HG03025 (cell line): ENCODE data around the gene TMEM53.
"Not testable (repeated sequence)": the region's sequence is repeated elsewhere in the genome, so short reads cannot be mapped to it uniquely, and the experiment has no call there.

ENCODE experiments used
- ATAC-seq: cut with Tn5 transposase; IDR thresholded peaks from one replicate; pipeline ENCODE4 v1.9.1; 2021; ENCODE audit warnings: mild to moderate bottlenecking, moderate library complexity; ENCODE audit not compliant: unreplicated experiment, low FRiP score

TMEM53 gene

DNA sequence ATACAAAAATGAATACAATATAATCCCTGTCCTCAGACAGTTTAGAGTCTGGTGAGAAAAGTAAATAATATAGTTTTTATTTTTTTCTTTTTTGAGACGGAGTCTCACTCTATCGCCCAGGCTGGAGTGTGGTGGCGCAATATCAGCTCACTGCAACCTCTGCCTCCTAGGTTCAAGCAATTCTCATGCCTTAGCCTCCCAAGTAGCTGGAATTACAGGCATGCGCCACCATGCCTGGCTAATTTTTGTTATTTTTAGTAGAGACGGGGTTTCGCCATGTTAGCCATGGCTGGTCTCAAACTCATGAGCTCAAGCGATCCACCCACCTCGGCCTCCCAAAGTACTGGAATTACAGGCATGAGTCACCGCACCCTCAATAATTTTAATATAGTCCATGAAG, 25.1 kb upstream of the TMEM53 start:
- ATAC-seq, result not testable (repeated sequence)

DNA sequence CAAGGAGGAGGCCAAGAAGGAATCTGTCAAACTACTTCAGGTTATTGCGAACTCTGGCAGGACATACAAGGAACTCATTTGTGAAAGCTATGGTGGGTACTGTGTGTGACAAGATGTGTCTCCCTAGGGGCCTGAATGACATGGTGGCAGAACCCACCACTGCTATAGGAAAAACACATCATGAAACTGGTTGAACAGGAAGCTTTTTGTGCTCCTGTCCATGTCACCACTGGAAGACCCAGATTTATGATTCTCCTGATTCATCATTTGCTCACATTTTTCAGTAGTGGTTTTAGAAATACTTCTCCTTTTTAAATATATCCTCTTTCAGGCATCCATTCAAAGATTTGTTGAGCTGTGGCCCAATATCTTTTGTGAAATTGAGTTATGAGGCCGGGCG, 23.9 kb upstream of the TMEM53 start:
- ATAC-seq, result no peak

DNA sequence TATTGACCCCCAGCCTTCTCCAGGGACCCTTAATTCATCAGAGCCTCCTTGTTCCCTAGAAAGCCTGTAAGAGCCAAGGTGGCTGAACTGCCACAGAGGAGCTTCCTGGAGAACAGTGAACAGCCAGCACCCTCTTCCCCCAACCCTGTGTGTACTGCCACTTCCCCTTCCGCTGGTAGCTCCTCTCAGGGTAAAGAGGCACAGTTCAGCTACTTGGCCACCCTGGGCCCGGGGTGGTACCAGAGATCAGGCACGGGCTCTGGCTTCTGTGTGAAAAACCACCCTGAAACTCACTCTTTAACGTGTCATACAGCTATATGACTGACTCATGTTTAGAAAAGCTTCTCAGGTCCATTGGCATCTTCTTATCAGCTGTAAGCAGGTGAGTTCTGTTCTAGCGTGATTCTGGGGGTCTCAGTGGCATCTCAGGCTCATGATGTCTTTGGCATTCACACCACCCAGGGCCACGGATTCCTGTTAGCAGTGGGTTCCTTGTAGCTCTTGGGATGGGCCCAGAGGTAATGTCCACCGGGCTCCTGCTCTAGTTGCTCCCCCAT, 22.6 kb upstream of the TMEM53 start:
- ATAC-seq, result no peak

DNA sequence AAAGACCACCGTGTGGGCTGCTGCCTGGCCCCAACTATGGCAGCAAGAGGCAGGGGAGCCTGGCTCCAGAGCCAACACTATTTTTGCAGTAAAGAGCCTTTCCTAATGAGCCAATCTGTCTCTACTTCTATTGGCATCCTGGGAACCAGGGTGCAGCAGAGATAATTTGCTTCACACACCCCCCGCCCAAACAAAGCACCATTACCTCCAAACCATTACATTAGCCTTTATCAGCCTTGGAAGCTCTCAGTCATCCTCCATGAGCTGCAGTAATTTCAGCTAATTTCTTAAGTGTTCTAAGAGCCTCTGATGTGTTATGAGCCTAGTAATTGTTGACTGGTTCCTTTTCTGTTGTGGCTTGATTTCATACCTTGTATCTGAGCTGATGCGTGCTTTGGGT, 21.8 kb upstream of the TMEM53 start:
- no peak for ATAC-seq

DNA sequence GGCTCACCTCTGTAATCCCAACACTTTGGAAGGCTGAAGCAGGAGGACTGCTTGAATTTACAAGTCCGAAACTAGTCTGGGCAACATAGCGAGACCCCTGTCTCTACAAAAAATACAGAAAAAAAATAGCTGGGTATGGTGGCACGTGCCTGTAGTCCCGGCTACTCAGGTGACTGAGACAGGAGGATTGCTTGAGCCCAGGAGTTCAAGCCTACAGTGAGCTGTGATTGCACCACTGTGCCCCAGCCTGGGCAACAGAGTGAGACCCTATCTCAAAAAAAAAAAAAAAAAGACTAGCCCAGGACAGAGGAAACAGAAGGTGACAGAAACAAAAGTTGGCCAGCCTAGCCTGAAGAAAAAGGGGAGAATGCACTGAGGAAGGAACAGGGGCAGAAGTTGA, 21.4 kb upstream of the TMEM53 start:
- ATAC-seq, result no peak

DNA sequence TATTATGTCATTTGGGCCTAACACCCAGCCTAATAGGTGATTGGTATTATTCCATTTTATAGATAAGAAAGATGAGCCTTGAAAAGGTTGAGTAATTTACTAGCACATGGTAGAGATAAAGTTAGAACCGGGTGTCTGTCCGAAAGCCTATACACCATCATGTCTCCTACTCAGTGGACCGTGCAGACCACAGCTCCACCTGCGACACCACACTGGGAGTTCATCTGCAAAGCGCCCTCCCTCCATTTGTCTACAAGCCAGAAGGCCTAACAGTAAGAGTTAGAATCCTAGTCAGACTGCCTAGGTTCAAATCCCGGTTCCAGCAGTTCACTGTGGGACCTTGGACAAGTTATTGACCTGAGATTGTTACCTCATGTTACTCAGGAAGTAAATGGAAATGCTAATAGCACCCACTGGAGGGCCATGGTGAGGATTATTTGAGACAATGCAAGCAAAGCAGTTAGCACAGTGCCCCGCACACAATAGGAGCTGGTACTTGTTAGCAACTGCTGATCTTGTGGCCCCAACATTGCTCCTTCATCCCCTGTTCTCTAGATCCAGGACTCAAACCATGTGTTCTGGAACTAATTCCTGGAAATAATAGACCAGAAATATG, 20.7 kb upstream of the TMEM53 start:
- no peak for ATAC-seq

DNA sequence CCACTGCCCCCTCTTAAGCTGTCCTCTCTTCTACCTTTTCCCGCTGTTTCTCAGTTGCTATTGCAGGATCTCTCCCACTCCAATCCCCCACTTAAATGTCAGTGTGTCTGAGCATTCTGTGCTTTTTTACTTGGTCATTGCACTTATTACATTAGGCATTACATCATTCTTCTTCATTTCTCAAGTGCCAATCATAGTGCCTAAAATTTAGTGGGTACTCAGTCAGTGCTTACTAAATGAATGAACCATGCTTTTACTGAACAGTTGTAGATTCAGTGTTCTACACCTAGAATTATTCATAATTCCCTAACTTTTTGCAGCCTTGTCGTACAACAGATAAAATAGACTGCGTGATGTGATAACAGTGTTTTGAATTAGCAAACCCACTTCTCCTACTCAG, 19.6 kb upstream of the TMEM53 start:
- ATAC-seq, result no peak

DNA sequence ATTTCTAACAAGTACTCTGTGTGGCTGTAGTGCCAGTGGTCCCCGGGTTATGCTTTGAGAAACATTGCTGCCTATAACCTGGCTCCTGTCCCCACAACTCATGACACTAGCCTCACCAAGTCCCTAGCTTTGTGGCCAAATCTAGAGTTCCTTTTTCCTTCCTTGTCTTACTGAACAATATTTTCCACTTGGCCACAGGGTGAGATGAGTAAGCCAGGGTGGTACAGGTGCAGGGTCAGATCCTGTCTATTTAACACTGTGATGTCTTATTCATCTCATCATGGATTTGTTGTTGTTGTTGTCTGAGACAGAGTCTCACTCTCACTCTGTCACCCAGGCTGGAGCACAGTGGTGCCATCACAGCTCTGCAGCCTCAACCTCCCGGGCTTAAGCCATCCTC, 18.9 kb upstream of the TMEM53 start:
- ATAC-seq, result no peak

DNA sequence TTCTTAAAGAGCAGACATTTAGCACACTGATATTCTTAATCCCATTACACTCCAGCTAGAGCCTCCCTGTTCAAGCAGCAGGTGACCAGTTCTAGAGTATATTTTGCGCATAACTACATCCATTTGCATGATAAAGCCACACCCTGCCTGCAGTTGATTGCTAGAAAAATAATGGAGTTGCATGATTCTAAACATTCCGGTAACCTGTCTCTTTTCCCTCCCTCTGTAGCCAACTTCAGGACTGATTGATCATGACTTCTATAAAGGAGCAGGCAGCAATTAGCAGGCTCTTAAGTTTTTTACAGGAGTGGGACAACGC, 15.1 kb upstream of the TMEM53 start:
- no peak for ATAC-seq

DNA sequence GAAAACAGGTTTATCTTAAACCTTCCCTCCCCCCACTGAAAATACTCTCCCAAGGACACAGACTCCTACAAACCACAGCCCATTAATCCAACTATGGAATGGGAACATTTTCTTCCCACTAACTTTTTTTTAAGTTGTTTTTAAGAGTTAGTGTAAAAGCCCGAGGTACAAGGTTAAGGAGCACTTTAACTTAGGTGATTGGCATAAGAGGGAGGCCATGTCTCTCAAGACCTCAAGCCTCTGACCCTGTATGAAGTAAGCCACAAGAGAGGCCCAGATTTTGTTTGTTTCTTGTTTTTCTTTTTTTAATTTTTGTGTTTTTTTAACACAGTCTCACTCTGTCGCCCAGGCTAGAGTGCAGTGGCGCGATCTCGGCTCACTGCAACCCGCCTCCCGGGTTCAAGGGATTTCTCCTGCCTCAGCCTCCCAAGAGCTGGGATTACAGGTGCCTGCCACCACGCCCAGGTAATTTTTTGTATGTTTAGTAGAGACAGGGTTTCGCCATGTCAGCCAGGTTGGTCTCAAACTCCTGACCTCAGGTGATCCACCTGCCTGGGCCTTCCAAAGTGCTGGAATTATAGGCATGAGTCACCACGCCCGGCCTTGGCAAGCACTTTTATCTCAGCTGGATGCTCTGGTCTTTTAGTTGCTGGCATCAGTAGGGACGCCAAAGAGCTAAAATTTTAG, 14.6 kb upstream of the TMEM53 start:
- no peak for ATAC-seq

DNA sequence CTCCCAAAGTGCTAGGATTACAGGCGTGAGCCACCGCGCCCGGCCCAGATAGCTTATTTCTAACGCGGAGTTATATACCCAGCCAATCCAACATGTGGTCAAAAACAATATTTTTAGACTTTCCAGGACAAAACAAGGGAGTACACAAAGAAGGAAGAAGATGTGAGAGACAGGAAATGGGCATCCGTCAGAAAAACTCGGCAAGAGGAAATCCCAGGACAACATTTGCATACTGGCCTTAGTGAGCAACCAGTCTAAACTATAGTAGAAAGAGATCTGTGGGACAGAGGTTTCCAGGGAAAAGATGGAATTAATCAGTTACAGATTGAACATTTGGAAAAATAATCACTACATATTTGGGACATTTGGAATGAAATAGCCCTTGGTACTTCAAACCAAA, 11.6 kb upstream of the TMEM53 start:
- no peak for ATAC-seq

DNA sequence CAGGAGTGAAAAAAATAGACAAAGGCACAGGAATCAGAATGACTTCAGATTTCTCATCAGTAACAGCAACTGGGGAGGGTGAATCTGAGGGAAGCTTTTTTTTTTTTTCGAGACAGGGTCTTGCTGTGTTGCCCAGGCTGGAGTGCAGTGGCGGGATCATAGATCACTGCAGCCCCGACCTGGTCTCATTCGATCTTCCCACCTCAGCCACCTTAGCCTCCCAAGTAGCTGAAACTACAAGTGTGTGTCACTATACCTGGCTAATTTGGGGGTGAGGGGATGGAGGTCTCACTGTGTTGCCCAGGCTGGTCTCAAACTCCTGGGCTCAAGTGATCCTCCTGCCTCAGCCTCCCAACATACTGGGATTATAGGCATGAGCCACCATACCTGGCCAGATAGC, 10.9 kb upstream of the TMEM53 start:
- ATAC-seq, result no peak

DNA sequence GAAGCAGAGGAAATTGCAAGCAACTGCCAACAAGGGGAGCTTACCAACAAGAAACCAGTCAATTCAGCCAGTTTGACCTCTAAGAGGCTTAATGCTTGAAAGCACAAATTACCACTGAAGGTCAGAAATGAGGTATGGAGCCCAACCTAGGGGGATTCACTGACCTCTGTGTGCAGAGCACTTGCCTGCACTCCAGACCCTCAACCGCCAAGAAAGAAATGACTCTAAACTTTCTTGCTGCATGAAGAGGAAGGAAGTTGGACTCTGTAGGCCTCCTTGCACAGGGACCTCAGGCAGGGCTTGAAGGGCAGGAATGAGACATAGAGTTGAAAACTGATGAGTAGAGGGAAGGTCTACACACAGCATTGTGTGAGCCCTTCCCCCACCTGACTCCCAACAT, 10.2 kb upstream of the TMEM53 start:
- ATAC-seq, result no peak

DNA sequence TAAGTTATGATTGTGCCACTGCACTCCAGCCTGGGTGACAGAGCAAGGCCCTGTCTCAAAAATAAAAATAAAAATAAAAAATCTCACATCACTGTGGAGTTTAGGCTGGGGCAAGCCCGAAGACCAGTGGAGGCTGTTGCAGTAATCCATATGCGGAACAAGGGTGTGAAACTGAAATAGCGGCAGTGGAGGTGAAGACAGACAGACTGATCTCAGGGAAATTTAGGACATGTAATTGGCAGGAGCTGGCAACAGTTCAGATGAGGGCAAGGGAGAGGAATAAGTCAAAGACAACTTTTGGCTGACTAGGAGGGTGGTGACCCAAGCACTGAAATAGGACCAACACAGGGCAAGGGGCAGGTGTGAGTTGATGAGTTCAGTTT, 8.6 kb upstream of the TMEM53 start:
- ATAC-seq, result no peak

DNA sequence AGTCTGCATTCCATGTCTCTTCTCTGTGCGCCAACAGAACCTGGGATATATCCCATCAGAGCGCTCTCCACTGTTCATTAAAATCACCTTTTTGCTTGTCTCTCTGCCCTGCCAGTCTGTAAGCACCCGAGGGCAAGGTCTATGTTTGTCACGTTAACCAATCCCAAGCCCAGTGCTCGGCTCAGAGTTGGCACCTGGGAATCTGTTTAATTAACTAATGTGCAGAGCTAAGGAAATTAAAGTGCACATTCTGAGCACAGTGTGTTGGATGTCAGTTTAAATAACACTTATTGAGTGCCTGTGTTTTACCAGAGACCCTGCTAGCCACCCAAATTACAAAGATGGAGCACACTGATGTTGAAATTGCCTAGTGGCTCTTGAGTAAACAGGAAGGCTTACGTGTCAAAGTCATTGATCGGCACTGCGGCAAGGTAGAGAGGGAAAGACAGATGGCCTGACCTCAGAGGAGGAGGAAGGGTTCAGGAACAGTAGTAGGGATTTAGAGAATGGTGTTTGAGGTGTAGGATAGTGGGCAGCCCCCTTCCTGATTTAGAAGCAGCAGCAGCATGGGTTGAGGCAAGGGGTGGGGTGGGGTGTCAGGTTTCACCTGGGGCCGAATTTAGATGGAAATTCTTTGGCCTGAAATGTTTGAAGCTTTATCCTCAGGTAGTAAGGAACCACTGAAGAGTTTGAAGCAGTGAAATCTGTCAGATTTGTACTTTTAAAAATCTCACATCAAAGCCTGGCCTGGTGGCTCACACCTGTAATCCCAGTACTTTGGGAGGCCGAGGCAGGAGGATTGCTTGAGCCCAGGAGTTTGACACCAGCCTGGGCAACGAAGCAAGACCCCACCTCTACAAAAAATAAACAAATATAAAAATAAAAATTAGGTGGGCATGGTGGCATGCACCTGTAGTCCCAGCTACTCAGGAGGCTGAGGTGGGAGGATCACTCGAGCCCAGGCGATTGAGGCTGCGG, 7.9 kb upstream of the TMEM53 start:
- ATAC-seq, result no peak

DNA sequence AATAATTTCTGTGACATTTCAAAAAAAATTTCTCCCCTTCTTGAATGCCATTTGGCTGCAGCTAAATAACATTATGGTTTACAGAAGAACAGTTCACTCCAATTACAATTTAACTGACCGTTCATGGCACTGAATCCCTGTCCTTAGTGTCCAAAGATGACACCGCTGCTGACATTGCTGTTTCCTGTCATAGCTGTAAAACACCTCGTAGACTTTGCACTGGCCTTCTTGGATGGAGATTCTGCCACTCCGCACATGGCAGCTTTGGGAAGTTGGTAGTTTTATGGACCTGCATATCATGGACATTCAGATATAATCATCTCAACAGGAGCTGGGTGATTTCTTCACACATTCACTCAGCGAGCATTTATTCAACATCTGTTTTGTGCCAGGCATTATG, 5.2 kb upstream of the TMEM53 start:
- no peak for ATAC-seq

DNA sequence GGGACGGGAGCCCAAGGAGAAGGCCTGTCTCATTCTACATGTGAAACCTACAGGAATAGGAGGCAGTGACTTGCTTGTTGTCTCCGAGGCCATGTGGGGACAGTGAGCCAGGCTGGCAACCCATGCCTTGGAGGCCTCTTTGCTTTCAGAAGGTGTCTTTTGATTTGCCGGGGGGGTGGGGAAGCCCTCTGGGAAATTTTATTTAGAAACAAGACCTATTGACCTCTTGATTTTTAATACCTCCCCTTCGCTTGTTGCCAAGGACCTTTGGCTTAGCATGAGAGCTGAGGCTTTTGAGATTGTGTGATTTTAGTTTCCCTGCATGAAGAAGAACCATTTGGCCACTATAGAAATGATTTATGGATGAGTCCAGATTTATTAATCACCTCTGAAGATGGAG, 4.3 kb upstream of the TMEM53 start:
- no peak for ATAC-seq

DNA sequence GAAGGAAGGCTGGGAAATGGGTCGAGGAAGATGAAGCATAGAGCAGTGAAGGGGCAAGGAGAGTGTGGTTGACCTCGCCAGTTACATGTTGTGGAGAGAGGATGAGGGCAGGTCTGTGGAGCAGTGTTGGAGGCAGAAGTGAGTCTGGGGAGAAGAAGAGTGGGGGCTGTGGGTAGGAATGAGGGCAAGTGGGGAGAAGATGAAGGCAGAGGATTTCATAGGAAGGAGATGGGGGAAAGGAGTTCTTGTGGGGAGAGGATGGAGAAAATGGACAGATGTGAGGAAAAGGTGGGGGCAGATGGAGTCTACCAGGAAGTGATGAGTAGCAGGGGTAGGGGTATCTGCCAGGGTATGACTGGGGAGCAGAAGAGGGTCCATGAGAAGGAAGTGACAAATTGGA, 3.8 kb upstream of the TMEM53 start:
- ATAC-seq, result no peak

DNA sequence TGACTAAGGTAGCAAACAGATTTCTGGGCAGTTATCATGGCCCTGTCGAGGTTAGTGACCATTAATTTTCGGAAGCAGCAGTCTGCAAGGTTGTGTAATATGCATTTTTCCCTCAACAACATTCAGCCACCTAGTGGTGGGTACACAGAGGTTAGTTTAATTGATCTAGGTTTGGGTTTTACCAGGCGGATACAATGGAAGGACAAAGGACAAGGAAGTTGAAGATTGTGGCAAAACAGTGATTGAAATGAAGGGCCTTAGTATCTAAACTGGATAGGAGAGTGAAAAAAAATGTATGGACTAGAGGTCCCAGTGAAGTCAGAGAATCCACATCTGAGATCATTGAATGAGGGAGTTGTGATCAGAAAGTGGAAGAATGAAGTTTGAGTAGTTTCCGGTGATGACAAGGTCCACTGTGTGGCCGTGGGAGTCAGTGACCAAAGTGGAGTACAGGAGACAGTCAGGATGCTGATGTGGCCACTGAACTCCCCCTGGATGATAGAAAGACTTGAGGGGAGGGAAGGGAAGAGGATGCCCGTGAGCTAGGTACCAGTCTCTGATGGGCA, 3.0 kb upstream of the TMEM53 start:
- ATAC-seq, result no peak

DNA sequence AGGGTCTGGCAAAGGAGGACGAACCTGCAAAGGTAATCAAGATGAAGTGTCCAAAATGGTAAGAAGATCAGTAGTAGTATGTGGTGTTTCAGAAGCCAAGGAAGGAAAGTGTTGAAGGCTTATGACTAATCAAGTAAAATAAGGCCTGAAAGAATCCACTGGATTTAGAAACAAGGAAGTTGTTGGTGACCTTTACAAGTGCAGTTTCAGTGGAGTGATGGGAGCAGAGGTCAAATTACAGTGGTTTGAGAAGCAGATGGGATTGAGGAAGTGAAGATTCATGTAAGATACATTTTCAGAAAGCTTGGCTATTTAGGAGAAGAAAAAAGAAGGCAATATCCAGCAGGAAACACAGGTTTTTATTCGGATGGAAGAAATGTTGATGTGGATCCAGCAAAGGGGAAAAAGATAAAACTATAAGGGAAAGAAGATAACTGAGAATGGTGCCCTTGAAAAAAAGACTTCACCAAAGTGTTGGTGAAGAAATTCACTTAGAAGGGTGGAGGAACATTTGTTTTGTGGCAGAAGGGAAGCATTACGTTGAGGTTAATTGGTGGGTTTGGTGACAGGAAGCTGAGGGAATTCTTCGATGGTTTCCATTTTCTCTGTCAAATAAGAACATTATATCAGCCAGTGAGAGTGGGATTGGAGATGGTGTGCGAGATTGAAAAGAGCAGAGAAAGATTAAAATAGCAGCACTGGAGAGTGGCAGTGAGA, 2.4 kb upstream of the TMEM53 start:
- no peak for ATAC-seq
